OCI-LY3 (cell line): Measurements from ENCODE around the gene CTDP1.

Source experiments
- CTCF ChIP-seq: fragments of 200-600, 300-600 bp; sonication (generic); IDR thresholded peaks from 2 replicates; pipeline ENCODE4 v1.5.1; 2014; ENCODE audit warnings: antibody characterized with exemption, low read length, low read depth
- EZH2phosphoT487 ChIP-seq: fragments of 200-600 bp; shearing (Covaris generic); IDR thresholded peaks from 2 replicates; pipeline ENCODE4 v1.6.1; 2018; ENCODE audit warnings: antibody characterized with exemption, mixed run types, low read depth

- TF ChIP-seq CTCF (no peak), EZH2phosphoT487 (no peak)
Measured at GRCh38 chr18:79800371-79801180, 121.0 kb downstream of the CTDP1 start.
